ENCODE results near the gene CEACAM1.
"Not testable (repeated sequence)": the region's sequence is repeated elsewhere in the genome, so short reads cannot be mapped to it uniquely, and the experiment has no call there.

The CEACAM1 gene

GRCh38 chr19:42488783-42489521 lies 39.3 kb downstream of the CEACAM1 start:
- H3K27me3 ChIP-seq (ENCODE audit: insufficient read depth, low read depth, severe bottlenecking): no peaks in the 10 kb centered on the region
- H3K36me3 ChIP-seq: no peaks in the 10 kb centered on the region
- TF ChIP-seq CTCF (IDR thresholded peaks at IDR 0.05; ENCODE audit: low read depth, low read length): no peak
- no peak for DNase-seq
- H3K9me3 ChIP-seq (ENCODE audit: severe bottlenecking): no peaks in the 10 kb centered on the region
- no peak overlapping the region for H3K27ac ChIP-seq
- H3K4me3 ChIP-seq (ENCODE audit: low read depth, low read length): no peak overlapping the region

GRCh38 chr19:42487798-42488178 lies 40.5 kb downstream of the CEACAM1 start:
- H3K27ac ChIP-seq: no peak overlapping the region
- no peak for TF ChIP-seq CTCF (IDR thresholded peaks at IDR 0.05; ENCODE audit: low read depth, low read length)
- H3K27me3 ChIP-seq (ENCODE audit: insufficient read depth, low read depth, severe bottlenecking): no peaks in the 10 kb centered on the region
- no peak for DNase-seq
- no peaks in the 10 kb centered on the region for H3K9me3 ChIP-seq (ENCODE audit: severe bottlenecking)
- no peak overlapping the region for H3K4me3 ChIP-seq (ENCODE audit: low read depth, low read length)
- no peaks in the 10 kb centered on the region for H3K36me3 ChIP-seq

- H3K9me3 ChIP-seq (ENCODE audit: severe bottlenecking): no peaks in the 10 kb centered on the region
- no peak overlapping the region for H3K4me3 ChIP-seq (ENCODE audit: low read depth, low read length)
- no peak overlapping the region for H3K27ac ChIP-seq
- no peaks in the 10 kb centered on the region for H3K36me3 ChIP-seq
- no peaks in the 10 kb centered on the region for H3K27me3 ChIP-seq (ENCODE audit: insufficient read depth, low read depth, severe bottlenecking)
- TF ChIP-seq CTCF (IDR thresholded peaks at IDR 0.05; ENCODE audit: low read depth, low read length): no peak
- DNase-seq: no peak
Measured at GRCh38 chr19:42487032-42487797, 41.1 kb downstream of the CEACAM1 start.

- not testable (repeated sequence) for H3K36me3 ChIP-seq; DNase-seq; H3K27ac ChIP-seq; H3K9me3 ChIP-seq (ENCODE audit: severe bottlenecking); H3K27me3 ChIP-seq (ENCODE audit: insufficient read depth, low read depth, severe bottlenecking); H3K4me3 ChIP-seq (ENCODE audit: low read depth, low read length)
Measured at GRCh38 chr19:42485036-42485435, 43.2 kb downstream of the CEACAM1 start.

GRCh38 chr19:42480335-42481095 lies 47.8 kb downstream of the CEACAM1 start:
- Histone ChIP-seq H3K27ac (no peak overlapping the region), H3K9me3 (ENCODE audit: severe bottlenecking) (no peaks in the 10 kb centered on the region), H3K27me3 (ENCODE audit: insufficient read depth, low read depth, severe bottlenecking) (no peaks in the 10 kb centered on the region), H3K4me3 (ENCODE audit: low read depth, low read length) (no peak overlapping the region), H3K36me3 (no peaks in the 10 kb centered on the region)
- TF ChIP-seq CTCF (IDR thresholded peaks at IDR 0.05; ENCODE audit: low read depth, low read length): no peak
- no peak for DNase-seq

GRCh38 chr19:42479736-42480135 lies 48.5 kb downstream of the CEACAM1 start:
- no peak overlapping the region for H3K4me3 ChIP-seq (ENCODE audit: low read depth, low read length)

More at GRCh38 chr19:42479736-42480135, 48.5 kb downstream of the CEACAM1 start:
- TF ChIP-seq CTCF (IDR thresholded peaks at IDR 0.05; ENCODE audit: low read depth, low read length): no peak
- no peaks in the 10 kb centered on the region for H3K36me3 ChIP-seq
- no peaks in the 10 kb centered on the region for H3K27me3 ChIP-seq (ENCODE audit: insufficient read depth, low read depth, severe bottlenecking)
- no peaks in the 10 kb centered on the region for H3K9me3 ChIP-seq (ENCODE audit: severe bottlenecking)
- DNase-seq: no peak
- H3K27ac ChIP-seq: no peak overlapping the region

All from WERI-Rb-1 (cell line).